ENCODE measurements around the gene HTR5A.
A peak's percentile ranks its signal among the peaks of the same experiment; 100 is the strongest.

HTR5A gene

DNA sequence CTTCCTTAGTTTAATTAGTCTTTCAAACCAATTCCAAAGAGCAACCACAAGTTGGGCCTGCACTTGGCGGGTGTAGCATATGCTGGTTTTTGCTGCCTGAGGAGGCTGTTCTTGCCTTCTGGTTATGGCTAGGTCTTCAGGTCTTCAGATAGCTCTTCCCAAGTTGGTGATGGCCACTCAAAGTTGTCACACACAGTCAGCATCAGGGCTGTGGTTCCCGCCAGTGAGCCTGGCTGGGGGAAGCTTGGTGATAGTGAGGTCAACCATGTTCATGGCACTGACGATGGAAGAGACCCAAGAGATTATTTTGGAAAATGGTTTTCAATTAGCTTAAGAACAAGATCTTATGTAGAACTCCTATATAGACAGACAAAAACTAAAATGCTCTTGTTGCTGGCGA lies 18.8 kb upstream of the HTR5A start:
- Histone ChIP-seq H3K4me3 (ENCODE audit: low read depth, low read length) (no peak overlapping the region), H3K4me1 (ENCODE audit: control insufficient read depth, insufficient read depth, low read length) (no peaks in the 10 kb centered on the region), H3K27ac (ENCODE audit: extremely low read depth, low read depth, low read length) (no peak overlapping the region), H3K9me3 (ENCODE audit: control insufficient read depth, insufficient read depth, low read depth, low read length) (no peaks in the 10 kb centered on the region), H3K36me3 (ENCODE audit: control insufficient read depth in 2 of 2, insufficient read depth in 1 of 2, low read length in 2 of 2) (no peaks in the 10 kb centered on the region)
- ChIA-PET CTCF (no interaction called here), POLR2A (no interaction called here)
- TF ChIP-seq ZNF76 (tag by site-specific recombination; IDR thresholded peaks at IDR 0.05; ENCODE audit: borderline replicate concordance, low read depth) (no peak), ZNF175 (tag by site-specific recombination; IDR thresholded peaks at IDR 0.05) (no peak), ZNF792 (tag by site-specific recombination; IDR thresholded peaks at IDR 0.05) (no peak), ZNF621 (tag by site-specific recombination; IDR thresholded peaks at IDR 0.05) (no peak), ZSCAN16 (tag by site-specific recombination; IDR thresholded peaks at IDR 0.05) (no peak), PRDM1 (tag by site-specific recombination; IDR thresholded peaks at IDR 0.05) (no peak), ZNF311 (tag by site-specific recombination; IDR thresholded peaks at IDR 0.05; ENCODE audit: borderline replicate concordance) (no peak), FEZF1 (tag by site-specific recombination; IDR thresholded peaks at IDR 0.05) (no peak), HOXD13 (CRISPR knock-in tag; IDR thresholded peaks at IDR 0.05; ENCODE audit: borderline replicate concordance) (no peak), ZNF214 (tag by site-specific recombination; IDR thresholded peaks at IDR 0.05; ENCODE audit: borderline replicate concordance) (no peak)
- TF ChIP-seq, protein P1, sequence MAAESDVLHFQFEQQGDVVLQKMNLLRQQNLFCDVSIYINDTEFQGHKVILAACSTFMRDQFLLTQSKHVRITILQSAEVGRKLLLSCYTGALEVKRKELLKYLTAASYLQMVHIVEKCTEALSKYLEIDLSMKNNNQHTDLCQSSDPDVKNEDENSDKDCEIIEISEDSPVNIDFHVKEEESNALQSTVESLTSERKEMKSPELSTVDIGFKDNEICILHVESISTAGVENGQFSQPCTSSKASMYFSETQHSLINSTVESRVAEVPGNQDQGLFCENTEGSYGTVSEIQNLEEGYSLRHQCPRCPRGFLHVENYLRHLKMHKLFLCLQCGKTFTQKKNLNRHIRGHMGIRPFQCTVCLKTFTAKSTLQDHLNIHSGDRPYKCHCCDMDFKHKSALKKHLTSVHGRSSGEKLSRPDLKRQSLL (tag by site-specific recombination; IDR thresholded peaks at IDR 0.05), result no peak
- TF ChIP-seq, protein P2, sequence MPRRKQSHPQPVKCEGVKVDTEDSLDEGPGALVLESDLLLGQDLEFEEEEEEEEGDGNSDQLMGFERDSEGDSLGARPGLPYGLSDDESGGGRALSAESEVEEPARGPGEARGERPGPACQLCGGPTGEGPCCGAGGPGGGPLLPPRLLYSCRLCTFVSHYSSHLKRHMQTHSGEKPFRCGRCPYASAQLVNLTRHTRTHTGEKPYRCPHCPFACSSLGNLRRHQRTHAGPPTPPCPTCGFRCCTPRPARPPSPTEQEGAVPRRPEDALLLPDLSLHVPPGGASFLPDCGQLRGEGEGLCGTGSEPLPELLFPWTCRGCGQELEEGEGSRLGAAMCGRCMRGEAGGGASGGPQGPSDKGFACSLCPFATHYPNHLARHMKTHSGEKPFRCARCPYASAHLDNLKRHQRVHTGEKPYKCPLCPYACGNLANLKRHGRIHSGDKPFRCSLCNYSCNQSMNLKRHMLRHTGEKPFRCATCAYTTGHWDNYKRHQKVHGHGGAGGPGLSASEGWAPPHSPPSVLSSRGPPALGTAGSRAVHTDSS (tag by site-specific recombination; IDR thresholded peaks at IDR 0.05), result no peak
- TF ChIP-seq, protein P3, sequence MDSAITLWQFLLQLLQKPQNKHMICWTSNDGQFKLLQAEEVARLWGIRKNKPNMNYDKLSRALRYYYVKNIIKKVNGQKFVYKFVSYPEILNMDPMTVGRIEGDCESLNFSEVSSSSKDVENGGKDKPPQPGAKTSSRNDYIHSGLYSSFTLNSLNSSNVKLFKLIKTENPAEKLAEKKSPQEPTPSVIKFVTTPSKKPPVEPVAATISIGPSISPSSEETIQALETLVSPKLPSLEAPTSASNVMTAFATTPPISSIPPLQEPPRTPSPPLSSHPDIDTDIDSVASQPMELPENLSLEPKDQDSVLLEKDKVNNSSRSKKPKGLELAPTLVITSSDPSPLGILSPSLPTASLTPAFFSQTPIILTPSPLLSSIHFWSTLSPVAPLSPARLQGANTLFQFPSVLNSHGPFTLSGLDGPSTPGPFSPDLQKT (IDR thresholded peaks at IDR 0.05; ENCODE audit: borderline replicate concordance, low read depth, low read length), result no peak
- TF ChIP-seq, protein P4, sequence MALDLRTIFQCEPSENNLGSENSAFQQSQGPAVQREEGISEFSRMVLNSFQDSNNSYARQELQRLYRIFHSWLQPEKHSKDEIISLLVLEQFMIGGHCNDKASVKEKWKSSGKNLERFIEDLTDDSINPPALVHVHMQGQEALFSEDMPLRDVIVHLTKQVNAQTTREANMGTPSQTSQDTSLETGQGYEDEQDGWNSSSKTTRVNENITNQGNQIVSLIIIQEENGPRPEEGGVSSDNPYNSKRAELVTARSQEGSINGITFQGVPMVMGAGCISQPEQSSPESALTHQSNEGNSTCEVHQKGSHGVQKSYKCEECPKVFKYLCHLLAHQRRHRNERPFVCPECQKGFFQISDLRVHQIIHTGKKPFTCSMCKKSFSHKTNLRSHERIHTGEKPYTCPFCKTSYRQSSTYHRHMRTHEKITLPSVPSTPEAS (tag by site-specific recombination; IDR thresholded peaks at IDR 0.05), result no peak

DNA sequence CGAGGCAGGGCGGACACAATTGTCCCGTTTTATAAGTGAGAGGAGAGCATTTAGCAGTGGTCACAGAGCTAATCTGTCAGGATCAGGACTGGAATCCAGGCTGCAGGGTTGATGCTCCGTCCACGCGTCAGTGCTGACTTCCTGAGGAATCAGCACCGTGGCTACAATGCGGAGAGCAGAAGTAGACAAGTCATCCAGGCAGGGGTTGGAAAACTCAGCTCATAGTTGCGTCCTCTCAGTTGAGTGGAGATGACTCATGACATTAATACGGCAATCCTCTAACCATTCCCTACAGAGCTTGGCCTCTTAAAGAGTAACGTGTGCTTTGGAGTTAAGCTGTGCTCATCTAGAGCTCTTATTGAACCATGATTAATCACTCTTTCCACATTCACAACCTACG lies 17.1 kb upstream of the HTR5A start:
- no peak for TF ChIP-seq ZNF548 (tag by site-specific recombination; IDR thresholded peaks at IDR 0.05)
- no peak for TF ChIP-seq ZNF837 (tag by site-specific recombination; IDR thresholded peaks at IDR 0.05)
- TF ChIP-seq ZNF214 (tag by site-specific recombination; IDR thresholded peaks at IDR 0.05; ENCODE audit: borderline replicate concordance), result no peak
- TF ChIP-seq ZNF654 (tag by site-specific recombination; IDR thresholded peaks at IDR 0.05; ENCODE audit: low read depth), result no peak
- TF ChIP-seq, protein P5, sequence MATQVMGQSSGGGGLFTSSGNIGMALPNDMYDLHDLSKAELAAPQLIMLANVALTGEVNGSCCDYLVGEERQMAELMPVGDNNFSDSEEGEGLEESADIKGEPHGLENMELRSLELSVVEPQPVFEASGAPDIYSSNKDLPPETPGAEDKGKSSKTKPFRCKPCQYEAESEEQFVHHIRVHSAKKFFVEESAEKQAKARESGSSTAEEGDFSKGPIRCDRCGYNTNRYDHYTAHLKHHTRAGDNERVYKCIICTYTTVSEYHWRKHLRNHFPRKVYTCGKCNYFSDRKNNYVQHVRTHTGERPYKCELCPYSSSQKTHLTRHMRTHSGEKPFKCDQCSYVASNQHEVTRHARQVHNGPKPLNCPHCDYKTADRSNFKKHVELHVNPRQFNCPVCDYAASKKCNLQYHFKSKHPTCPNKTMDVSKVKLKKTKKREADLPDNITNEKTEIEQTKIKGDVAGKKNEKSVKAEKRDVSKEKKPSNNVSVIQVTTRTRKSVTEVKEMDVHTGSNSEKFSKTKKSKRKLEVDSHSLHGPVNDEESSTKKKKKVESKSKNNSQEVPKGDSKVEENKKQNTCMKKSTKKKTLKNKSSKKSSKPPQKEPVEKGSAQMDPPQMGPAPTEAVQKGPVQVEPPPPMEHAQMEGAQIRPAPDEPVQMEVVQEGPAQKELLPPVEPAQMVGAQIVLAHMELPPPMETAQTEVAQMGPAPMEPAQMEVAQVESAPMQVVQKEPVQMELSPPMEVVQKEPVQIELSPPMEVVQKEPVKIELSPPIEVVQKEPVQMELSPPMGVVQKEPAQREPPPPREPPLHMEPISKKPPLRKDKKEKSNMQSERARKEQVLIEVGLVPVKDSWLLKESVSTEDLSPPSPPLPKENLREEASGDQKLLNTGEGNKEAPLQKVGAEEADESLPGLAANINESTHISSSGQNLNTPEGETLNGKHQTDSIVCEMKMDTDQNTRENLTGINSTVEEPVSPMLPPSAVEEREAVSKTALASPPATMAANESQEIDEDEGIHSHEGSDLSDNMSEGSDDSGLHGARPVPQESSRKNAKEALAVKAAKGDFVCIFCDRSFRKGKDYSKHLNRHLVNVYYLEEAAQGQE (tag by site-specific recombination; IDR thresholded peaks at IDR 0.05), result 0 out of 2 replicates have a peak, but pooled peaks have one; percentile 32
- TF ChIP-seq ZNF24 (tag by site-specific recombination; IDR thresholded peaks at IDR 0.05), result no peak
- no peak for TF ChIP-seq ZNF544 (tag by site-specific recombination; IDR thresholded peaks at IDR 0.05)
- ChIA-PET CTCF (interaction anchor here (0.7 kb wide), 1 partner anchor 111 kb away, joined by 3 read pairs; no protein-coding TSS in a partner anchor), POLR2A (no interaction called here)
- Histone ChIP-seq H3K4me1 (ENCODE audit: control insufficient read depth, insufficient read depth, low read length) (no peaks in the 10 kb centered on the region), H3K9me3 (ENCODE audit: control insufficient read depth, insufficient read depth, low read depth, low read length) (no peaks in the 10 kb centered on the region), H3K4me3 (ENCODE audit: low read depth, low read length) (no peak overlapping the region), H3K27ac (ENCODE audit: extremely low read depth, low read depth, low read length) (no peak overlapping the region), H3K36me3 (ENCODE audit: control insufficient read depth in 2 of 2, insufficient read depth in 1 of 2, low read length in 2 of 2) (no peaks in the 10 kb centered on the region)

Measured in HEK293 (cell line).